CD4-positive, alpha-beta T cell (primary cell): ENCODE data around the gene WNT2B. TPM values are rescaled to one million over a fixed set of nuclear protein-coding genes. Genes with fewer than 3 reads are reported as not detected.

Experiments used
- ATAC-seq: fragments of 200-7000 bp; cut with Tn5 transposase; one replicate; pipeline ENCODE4 v1.10.0; 2022; ENCODE audit warnings: mild to moderate bottlenecking; ENCODE audit not compliant: poor library complexity
- CTCF ChIA-PET: fragments of 350-600 bp; sonication (Branson Sonifier 250); formaldehyde crosslinking; loops from one replicate; lab custom pipeline; 2021; ENCODE audit warnings: antibody characterized with exemption, inconsistent platforms; lab: Charles Lee
- POLR2A ChIA-PET: fragments of 350-600 bp; sonication (Branson Sonifier 250); formaldehyde crosslinking; loops from one replicate; lab custom pipeline; 2021; ENCODE audit warnings: antibody characterized with exemption, inconsistent platforms; lab: Charles Lee
- DNase-seq, 14 experiments: peaks; one replicate each; pipeline ENCODE4 v3.0.0-alpha.2; 2013 to 2020; ENCODE audit warnings: mixed read lengths in 2 of 14
- H3K27ac ChIP-seq, 2 donors: one replicate each; pipeline versions ENCODE4 v1.5.1 to v1.7.0; 2013; ENCODE audit warnings: low read length in 2 of 2, low read depth in 1 of 2, mild to moderate bottlenecking in 1 of 2
- H3K27me3 ChIP-seq, 2 experiments: 1 replicate in 1 of 2; 2 replicates in 1 of 2; pipeline versions ENCODE4 v1.6.1 to v1.7.0; 2013; ENCODE audit warnings: low read length in 2 of 2, control low read depth in 1 of 2, mild to moderate bottlenecking in 1 of 2, moderate library complexity in 1 of 2; ENCODE audit not compliant: insufficient read depth in 2 of 2, control insufficient read depth in 1 of 2
- H3K36me3 ChIP-seq: one replicate; pipeline ENCODE4 v1.6.1; 2013; ENCODE audit warnings: low read length, control low read depth; ENCODE audit not compliant: insufficient read depth
- H3K4me1 ChIP-seq: one replicate; pipeline ENCODE4 v1.6.1; 2013; ENCODE audit warnings: low read length, control low read depth; ENCODE audit not compliant: insufficient read depth
- H3K4me3 ChIP-seq: one replicate; pipeline ENCODE4 v1.5.1; 2013; ENCODE audit warnings: mild to moderate bottlenecking, low read length, moderate library complexity
- H3K9me3 ChIP-seq, 2 experiments: 1 replicate in 1 of 2; 2 replicates in 1 of 2; pipeline versions ENCODE4 v1.6.1 to v1.7.0; 2013; ENCODE audit warnings: low read length in 2 of 2, mild to moderate bottlenecking in 2 of 2, control low read depth in 1 of 2, moderate library complexity in 1 of 2; ENCODE audit not compliant: control insufficient read depth in 1 of 2, insufficient read depth in 1 of 2
- H3K27ac Mint-ChIP-seq: one replicate; pipeline ENCODE4 v1.8.0; 2020; ENCODE audit warnings: mixed read lengths
- H3K27me3 Mint-ChIP-seq: one replicate; pipeline ENCODE4 v1.8.0; 2021; ENCODE audit warnings: mixed read lengths
- H3K36me3 Mint-ChIP-seq: one replicate; pipeline ENCODE4 v1.8.0; 2021; ENCODE audit warnings: low read depth, mixed read lengths
- H3K4me1 Mint-ChIP-seq: one replicate; pipeline ENCODE4 v1.8.0; 2021; ENCODE audit warnings: low read depth, mixed read lengths
- H3K4me3 Mint-ChIP-seq: one replicate; pipeline ENCODE4 v1.8.0; 2020; ENCODE audit warnings: mild to moderate bottlenecking, mixed read lengths
- H3K9me3 Mint-ChIP-seq: one replicate; pipeline ENCODE4 v1.8.0; 2020; ENCODE audit warnings: mixed read lengths
- intact Hi-C, 2 experiments: fragments of 100-400 bp; cut with DNase I in 1 of 2; cut with micrococcal nuclease in 1 of 2; formaldehyde crosslinking; loops; one replicate each; pipeline versions ENCODE4 v1.15.1 to v1.9.0; 2023 to 2025; cut with DNase I, micrococcal nuclease
- total RNA-seq, 174 experiments: library from RNA in 2 of 174; stranded (reverse) in 2 of 174; gene quantifications; one replicate each; pipeline ENCODE4 v1.2.3 and lab custom pipeline; 2021 to 2026
- TF ChIP-seq, protein P1 (sequence below): fragments of 200-600 bp; IDR thresholded peaks from one replicate; pipeline ENCODE4 v1.8.0; 2022; ENCODE audit warnings: antibody characterized with exemption, mild to moderate bottlenecking

WNT2B gene
- total RNA-seq, 2 experiments from 2014 or later, result 0.33 to 0.67 TPM

DNA sequence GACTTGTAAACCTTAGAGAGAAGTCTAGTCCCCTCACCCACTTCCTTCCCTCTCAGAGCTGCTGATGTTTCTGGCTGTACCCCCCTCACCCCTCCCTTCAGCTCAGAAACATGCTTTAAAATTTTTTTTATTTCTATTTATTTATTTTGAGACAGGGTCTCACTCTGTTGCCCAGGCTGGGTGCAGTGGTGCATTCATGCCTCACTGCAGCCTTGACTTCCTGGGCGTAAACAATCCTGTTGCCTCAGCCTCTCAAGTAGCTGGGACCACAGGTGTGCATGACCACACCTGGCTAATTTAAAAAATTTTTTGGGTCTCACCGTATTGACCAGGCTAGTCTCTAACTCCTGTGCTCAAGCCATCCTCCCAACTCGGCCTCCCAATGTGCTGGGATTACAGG is 2.9 kb upstream of the WNT2B start:
- peaks cover 60% of the 10 kb centered on the region for H3K27me3 Mint-ChIP-seq
- ChIA-PET CTCF (interaction anchor here (0.5 kb wide), 1 partner anchor 169 kb away, joined by 3 read pairs; no protein-coding TSS in a partner anchor), POLR2A (no interaction called here)
- peaks cover 7% of the 10 kb centered on the region for H3K4me1 Mint-ChIP-seq
- no peaks in the 10 kb centered on the region for H3K9me3 Mint-ChIP-seq
- Histone ChIP-seq H3K4me1 (peaks cover 34% of the 10 kb centered on the region), H3K36me3 (no peaks in the 10 kb centered on the region), H3K4me3 (no peak overlapping the region), H3K9me3 (peaks cover 0 to 4% of the 10 kb centered on the region in 2 experiments), H3K27ac (no peak overlapping the region), H3K27me3 (peaks cover 40 to 61% of the 10 kb centered on the region in 2 experiments)
- TF ChIP-seq, protein P1, sequence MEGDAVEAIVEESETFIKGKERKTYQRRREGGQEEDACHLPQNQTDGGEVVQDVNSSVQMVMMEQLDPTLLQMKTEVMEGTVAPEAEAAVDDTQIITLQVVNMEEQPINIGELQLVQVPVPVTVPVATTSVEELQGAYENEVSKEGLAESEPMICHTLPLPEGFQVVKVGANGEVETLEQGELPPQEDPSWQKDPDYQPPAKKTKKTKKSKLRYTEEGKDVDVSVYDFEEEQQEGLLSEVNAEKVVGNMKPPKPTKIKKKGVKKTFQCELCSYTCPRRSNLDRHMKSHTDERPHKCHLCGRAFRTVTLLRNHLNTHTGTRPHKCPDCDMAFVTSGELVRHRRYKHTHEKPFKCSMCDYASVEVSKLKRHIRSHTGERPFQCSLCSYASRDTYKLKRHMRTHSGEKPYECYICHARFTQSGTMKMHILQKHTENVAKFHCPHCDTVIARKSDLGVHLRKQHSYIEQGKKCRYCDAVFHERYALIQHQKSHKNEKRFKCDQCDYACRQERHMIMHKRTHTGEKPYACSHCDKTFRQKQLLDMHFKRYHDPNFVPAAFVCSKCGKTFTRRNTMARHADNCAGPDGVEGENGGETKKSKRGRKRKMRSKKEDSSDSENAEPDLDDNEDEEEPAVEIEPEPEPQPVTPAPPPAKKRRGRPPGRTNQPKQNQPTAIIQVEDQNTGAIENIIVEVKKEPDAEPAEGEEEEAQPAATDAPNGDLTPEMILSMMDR, result no peak
- ATAC-seq (no peak), DNase-seq (no peak)
- H3K27ac Mint-ChIP-seq, result no peak overlapping the region
- H3K4me3 Mint-ChIP-seq, result no peak overlapping the region
- H3K36me3 Mint-ChIP-seq, result no peaks in the 10 kb centered on the region
- intact Hi-C loops, result no loop called here

DNA sequence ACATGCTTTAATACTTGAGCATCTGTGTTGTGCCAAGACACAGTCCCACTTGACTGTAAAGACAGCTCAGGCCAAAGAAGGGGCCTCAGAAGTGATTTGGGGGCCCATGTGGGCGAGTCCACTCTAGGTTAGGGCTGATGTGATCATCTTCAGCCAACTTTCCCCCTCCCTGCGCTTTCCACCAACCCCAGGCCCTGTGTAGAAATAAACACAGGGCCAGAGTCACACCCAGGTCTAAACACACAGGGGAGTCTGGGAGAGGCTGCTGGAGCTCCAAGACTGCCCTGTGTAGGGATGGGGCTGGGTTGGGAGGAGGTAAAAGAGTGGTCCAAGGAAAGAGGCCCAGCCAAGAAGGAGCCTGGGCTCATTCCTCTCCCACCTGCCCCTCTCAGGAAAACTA is 2.5 kb upstream of the WNT2B start:
- Histone ChIP-seq H3K27me3 (peaks cover 35 to 57% of the 10 kb centered on the region in 2 experiments), H3K36me3 (no peaks in the 10 kb centered on the region), H3K27ac (no peak overlapping the region), H3K4me1 (peaks cover 34% of the 10 kb centered on the region), H3K4me3 (no peak overlapping the region), H3K9me3 (peaks cover 0 to 4% of the 10 kb centered on the region in 2 experiments)
- H3K36me3 Mint-ChIP-seq, result no peaks in the 10 kb centered on the region
- intact Hi-C loops, result no loop called here
- ChIA-PET CTCF (no interaction called here), POLR2A (no interaction called here)
- H3K9me3 Mint-ChIP-seq, result no peaks in the 10 kb centered on the region
- peaks cover 7% of the 10 kb centered on the region for H3K4me1 Mint-ChIP-seq
- peaks cover 56% of the 10 kb centered on the region for H3K27me3 Mint-ChIP-seq
- TF ChIP-seq, protein P1, result no peak
- no peak overlapping the region for H3K4me3 Mint-ChIP-seq
- H3K27ac Mint-ChIP-seq, result no peak overlapping the region
- ATAC-seq, result no peak
- DNase-seq, result no peak

- ATAC-seq, result no peak
- H3K27me3 Mint-ChIP-seq, result peaks cover 51% of the 10 kb centered on the region
- H3K36me3 ChIP-seq, result no peaks in the 10 kb centered on the region
- intact Hi-C loops, result no loop called here
- POLR2A ChIA-PET, result no interaction called here
- H3K9me3 Mint-ChIP-seq, result no peaks in the 10 kb centered on the region
- TF ChIP-seq, protein P1, result no peak
- peak overlapping the region; percentile 12 for H3K4me3 Mint-ChIP-seq
- no peak overlapping the region for H3K27ac Mint-ChIP-seq
- CTCF ChIA-PET, result no interaction called here
- H3K4me3 ChIP-seq, result no peak overlapping the region
- peaks cover 7% of the 10 kb centered on the region for H3K4me1 Mint-ChIP-seq
- DNase-seq, result no peak
- H3K4me1 ChIP-seq, result peaks cover 31% of the 10 kb centered on the region
- H3K27ac ChIP-seq, result no peak overlapping the region
- H3K27me3 ChIP-seq, result peaks cover 31 to 53% of the 10 kb centered on the region in 2 experiments
- peaks cover 0 to 4% of the 10 kb centered on the region in 2 experiments for H3K9me3 ChIP-seq
- H3K36me3 Mint-ChIP-seq, result no peaks in the 10 kb centered on the region
Observed at GRCh38 chr1:112506731-112507130, 2.0 kb upstream of the WNT2B start.
